HCT116 (cell line): ENCODE results near the gene P4HB. TPM values are rescaled to one million over a fixed set of nuclear protein-coding genes. Genes with fewer than 3 reads are reported as not detected.

Source experiments
- ATAC-seq: fragments of 200-7000 bp; cut with Tn5 transposase; 2 replicates; pipeline ENCODE4 v1.9.1; 2020; ENCODE audit warnings: mild to moderate bottlenecking, moderate library complexity
- BruUV-seq: library from RNA; stranded (reverse); fragments of 400-500 nt; replicated peaks from 2 replicates; lab custom pipeline; 2021; lab: Mats Ljungman, UMichigan
- CTCF ChIA-PET: fragments of 300-600 bp; sonication (Branson Sonifier 250); formaldehyde crosslinking; loops from one replicate; lab custom pipeline; 2021; ENCODE audit warnings: antibody characterized with exemption; lab: Charles Lee
- POLR2A ChIA-PET: fragments of 300-600, 350-600 bp; sonication (Branson Sonifier 250); formaldehyde crosslinking; loops from one replicate; lab custom pipeline; 2021; ENCODE audit warnings: antibody characterized with exemption; lab: Charles Lee
- RAD21 ChIA-PET, 2 experiments: fragments of 300-600 bp; sonication (Branson Sonifier 250); formaldehyde crosslinking; loops; one replicate each; lab custom pipeline; 2023; ENCODE audit warnings: low total read pairs in 2 of 2; ENCODE audit not compliant: uncharacterized antibody in 2 of 2, unreplicated experiment in 2 of 2, low non-redundant PET in 1 of 2; lab: Charles Lee
- DNase-seq: peaks from one replicate; pipeline ENCODE4 v3.0.0-alpha.2; 2010; ENCODE audit warnings: low read depth, low spot score
- H2AFZ ChIP-seq: fragments of 200-600 bp; shearing (Covaris generic), sonication (generic); 2 replicates; pipeline ENCODE4 v1.6.1; 2017; ENCODE audit warnings: low read depth, mixed run types, mixed read lengths, antibody characterized with exemption, low read length; ENCODE audit not compliant: poor library complexity, severe bottlenecking
- H3K27ac ChIP-seq: 2 replicates; pipeline ENCODE4 v1.5.1; 2012; ENCODE audit warnings: low read depth, low read length
- H3K27me3 ChIP-seq: fragments of 200-600 bp; sonication (generic); 2 replicates; pipeline ENCODE4 v1.6.1; 2016; ENCODE audit warnings: mixed run types, low read length, mixed read lengths; ENCODE audit not compliant: insufficient read depth
- H3K36me3 ChIP-seq, 2 experiments: fragments of 200-500 bp in 1 of 2; fragments of 200-600 bp in 1 of 2; sonication (Bioruptor generic) in 1 of 2; sonication (generic) in 1 of 2; 2 replicates each; pipeline versions ENCODE4 v1.5.1 to v1.6.1; 2014 to 2016; ENCODE audit warnings: low read length in 2 of 2, inconsistent platforms in 1 of 2, mixed read lengths in 1 of 2, mixed run types in 1 of 2; ENCODE audit not compliant: insufficient read depth in 2 of 2, control insufficient read depth in 1 of 2
- H3K4me1 ChIP-seq, 2 experiments: fragments of 200-600 bp in 1 of 2; sonication (generic) in 1 of 2; 2 replicates each; pipeline versions ENCODE4 v1.5.1 to v1.6.1; 2012 to 2017; ENCODE audit warnings: low read length in 2 of 2, inconsistent platforms in 1 of 2, mild to moderate bottlenecking in 1 of 2, mixed read lengths in 1 of 2, mixed run types in 1 of 2, moderate library complexity in 1 of 2; ENCODE audit not compliant: insufficient read depth in 2 of 2, control insufficient read depth in 1 of 2
- H3K4me2 ChIP-seq: fragments of 200-600 bp; sonication (generic); 2 replicates; pipeline ENCODE4 v1.6.1; 2017; ENCODE audit warnings: mixed run types, low read length, mixed read lengths
- H3K4me3 ChIP-seq, 2 experiments: fragments of 200-600 bp in 1 of 2; sonication (generic) in 1 of 2; replicated peaks in 1 of 2; 2 replicates each; pipeline ENCODE4 v1.5.1; 2011 to 2016; ENCODE audit warnings: low read length in 2 of 2, control low read depth in 1 of 2, low read depth in 1 of 2, mild to moderate bottlenecking in 1 of 2, mixed read lengths in 1 of 2, mixed run types in 1 of 2
- H3K79me2 ChIP-seq: fragments of 200-600 bp; sonication (generic); 2 replicates; pipeline ENCODE4 v1.6.1; 2017; ENCODE audit warnings: mild to moderate bottlenecking, mixed run types, low read length, moderate library complexity, mixed read lengths; ENCODE audit not compliant: insufficient read depth
- H3K9ac ChIP-seq: fragments of 200-600 bp; sonication (generic); 2 replicates; pipeline ENCODE4 v1.6.1; 2016; ENCODE audit warnings: low read length, mixed read lengths
- H3K9me2 ChIP-seq: fragments of 200-600 bp; sonication (generic), shearing (Covaris generic); 2 replicates; pipeline ENCODE4 v1.6.1; 2017; ENCODE audit warnings: mixed run types, mild to moderate bottlenecking, moderate library complexity; ENCODE audit not compliant: insufficient read depth
- H3K9me3 ChIP-seq, 2 experiments: fragments of 200-500 bp in 1 of 2; fragments of 200-600 bp in 1 of 2; sonication (Bioruptor generic) in 1 of 2; sonication (generic) in 1 of 2; 2 replicates each; pipeline ENCODE4 v1.6.1; 2014 to 2017; ENCODE audit warnings: low read length in 2 of 2, mixed read lengths in 2 of 2, inconsistent platforms in 1 of 2, low read depth in 1 of 2, mild to moderate bottlenecking in 1 of 2, mixed run types in 1 of 2, moderate library complexity in 1 of 2; ENCODE audit not compliant: control insufficient read depth in 1 of 2, insufficient read depth in 1 of 2
- H4K20me1 ChIP-seq: fragments of 200-600 bp; sonication (generic), shearing (Covaris generic); 2 replicates; pipeline ENCODE4 v1.6.1; 2017; ENCODE audit warnings: mixed run types, mild to moderate bottlenecking, moderate library complexity; ENCODE audit not compliant: insufficient read depth
- EGR1 ChIP-seq: IDR thresholded peaks from 2 replicates; pipeline ENCODE4 v1.6.1; 2012; ENCODE audit warnings: low read depth
- ELF1 ChIP-seq: IDR thresholded peaks from 2 replicates; pipeline ENCODE4 v1.6.1; 2012; ENCODE audit warnings: low read depth, borderline replicate concordance
- POLR2AphosphoS5 ChIP-seq: IDR thresholded peaks from 2 replicates; pipeline ENCODE4 v1.6.1; 2011; ENCODE audit warnings: mild to moderate bottlenecking, low read depth, low read length, moderate library complexity
- REST ChIP-seq: IDR thresholded peaks from 2 replicates; pipeline ENCODE4 v1.6.1; 2012; ENCODE audit warnings: low read depth
- ZFX ChIP-seq: fragments of 450-650 bp; IDR thresholded peaks from 2 replicates; pipeline ENCODE4 v1.6.1; 2017
- intact Hi-C: fragments of 100-400 bp; cut with micrococcal nuclease; formaldehyde crosslinking; loops from 2 replicates; pipeline ENCODE4 v1.10.0; 2022
- total RNA-seq: library from RNA; stranded (reverse); gene quantifications from one replicate; pipeline ENCODE4 v1.2.1, GENCODE V29; 2021; ENCODE audit not compliant: unreplicated experiment

The P4HB gene
- total RNA-seq, 1 experiment from 2014 or later, result 1,043 TPM

DNA sequence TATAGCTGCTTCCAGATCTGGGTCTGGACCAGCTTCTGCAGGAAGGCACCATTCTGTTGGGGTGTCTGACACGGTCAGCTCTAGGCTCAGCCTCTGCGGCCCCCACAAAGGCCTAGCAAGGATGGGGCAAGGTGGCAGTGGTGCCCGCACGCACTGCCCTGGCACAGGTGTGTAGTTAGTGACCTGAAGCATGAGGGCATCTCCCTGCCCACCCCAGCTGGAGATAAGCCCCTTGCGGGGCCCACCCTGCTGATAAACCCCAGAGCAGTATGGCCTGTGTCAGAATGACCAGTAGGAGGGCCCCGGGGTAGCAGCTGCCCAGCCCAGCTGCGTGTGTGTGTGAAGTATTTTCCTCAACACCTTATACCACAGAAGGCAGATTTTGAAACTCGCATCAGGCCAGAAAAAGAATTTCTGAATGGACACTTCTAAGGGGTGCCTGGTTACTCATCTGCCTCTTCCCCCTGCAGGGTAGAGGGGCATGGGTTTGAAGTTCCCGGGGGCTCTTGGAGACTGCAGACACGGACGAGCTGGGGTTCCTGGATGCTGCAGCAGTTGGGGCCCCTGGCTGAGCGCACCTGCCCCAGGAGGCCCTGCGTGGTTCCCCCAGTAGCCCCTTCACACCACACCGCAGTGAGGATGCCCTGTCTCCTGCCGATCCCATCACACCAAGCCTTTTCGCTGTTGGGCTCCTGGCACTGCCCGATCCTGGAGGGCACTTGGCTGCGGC, 6.3 kb upstream of the P4HB start:
- no TSS peak for BruUV-seq
- RAD21 ChIA-PET, result no interaction called here
- Histone ChIP-seq H3K9ac (peak overlapping the region; percentile 99), H3K27me3 (no peaks in the 10 kb centered on the region), H3K4me1 (peaks cover 45 to 84% of the 10 kb centered on the region in 2 experiments), H3K9me3 (no peaks in the 10 kb centered on the region), H3K9me2 (no peaks in the 10 kb centered on the region), H4K20me1 (peaks cover 7% of the 10 kb centered on the region; the same call in 1 of the 2 replicates), H2AFZ (no peak overlapping the region), H3K4me3 (no peak overlapping the region), H3K79me2 (peaks cover 68% of the 10 kb centered on the region), H3K4me2 (peak overlapping the region; percentile 86), H3K27ac (peak overlapping the region; percentile 99), H3K36me3 (peaks cover 11 to 35% of the 10 kb centered on the region in 2 experiments; a peak in 3 of 4 replicates)
- CTCF ChIA-PET, result interaction anchor here (0.6 kb wide), 1 partner anchor 45 kb away, joined by 3 read pairs; no protein-coding TSS in a partner anchor
- DNase-seq, result no peak
- peak; percentile 0; the same call in 1 of the 2 replicates for ATAC-seq
- TF ChIP-seq ELF1, result no peak
- peak; percentile 7; the same call in 1 of the 2 replicates for TF ChIP-seq POLR2AphosphoS5
- no peak for TF ChIP-seq EGR1
- TF ChIP-seq ZFX, result no peak
- POLR2A ChIA-PET, result interaction anchor here (0.8 to 1.4 kb wide), 6 partner anchors 33 to 139 kb away, joined by 3 to 6 read pairs (median 3); partner anchors contain the start of gene MCRIP1
- intact Hi-C loops, result loop anchor here (1.0 kb wide), 1 partner anchor 133 kb away; no protein-coding TSS in a partner anchor

- Histone ChIP-seq H3K79me2 (peaks cover 72% of the 10 kb centered on the region), H3K9me3 (no peaks in the 10 kb centered on the region), H2AFZ (no peak overlapping the region), H3K9ac (peak overlapping the region; percentile 3; the same call in 1 of the 2 replicates), H3K4me1 (peaks cover 45 to 80% of the 10 kb centered on the region in 2 experiments), H3K4me3 (no peak overlapping the region), H3K9me2 (no peaks in the 10 kb centered on the region), H3K27ac (peak overlapping the region; percentile 99), H3K27me3 (no peaks in the 10 kb centered on the region), H3K36me3 (peaks cover 11 to 35% of the 10 kb centered on the region in 2 experiments; a peak in 3 of 4 replicates), H3K4me2 (no peak overlapping the region)
- DNase-seq (no peak), ATAC-seq (no peak)
- ChIA-PET RAD21 (no interaction called here), POLR2A (interaction anchor here (0.8 kb wide), 1 partner anchor 130 kb away, joined by 3 read pairs; no protein-coding TSS in a partner anchor), CTCF (no interaction called here)
- intact Hi-C loops, result no loop called here
- no peak for TF ChIP-seq REST
- TF ChIP-seq POLR2AphosphoS5, result peak; percentile 57; the same call in 1 of the 2 replicates
- TF ChIP-seq, all 23 proteins: peak for 1
- peaks cover 7% of the 10 kb centered on the region; the same call in 1 of the 2 replicates for H4K20me1 ChIP-seq
- BruUV-seq, result no TSS peak
Measured at GRCh38 chr17:81865733-81866439, 5.6 kb upstream of the P4HB start.
